ENCODE data around the gene ZNF831. TPM values are rescaled to one million over a fixed set of nuclear protein-coding genes. Genes with fewer than 3 reads are reported as not detected.

ZNF831 gene
- total RNA-seq, 5 donors from 2014 or later (not counting 1 experiment from before 2014, with no cell fraction given) = 23.1 to 48.0 (median 29.7) TPM

DNA sequence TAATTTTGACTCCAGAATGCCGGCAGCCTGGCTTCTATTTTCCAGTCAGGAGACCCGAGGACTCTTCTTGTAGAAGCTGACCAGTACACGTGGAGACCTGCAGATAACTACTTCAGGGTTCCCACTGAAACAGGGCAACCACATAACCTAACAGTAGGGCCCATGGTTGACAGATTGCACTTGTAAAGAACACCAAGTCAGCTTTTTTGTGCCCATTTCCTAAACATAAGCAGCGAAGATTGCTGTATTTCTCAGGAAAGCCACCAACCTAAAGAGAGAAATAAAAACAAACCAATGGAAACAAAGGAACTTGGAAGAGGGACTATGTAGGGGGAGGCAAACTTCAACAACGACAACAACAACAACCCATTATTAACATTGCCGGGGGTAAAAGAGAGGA, 86.7 kb downstream of the ZNF831 start:
- ATAC-seq (replicated peaks in 1 of 4) = no peak
- no peak overlapping the region for H3K4me3 ChIP-seq (ENCODE audit: control insufficient read depth in 1 of 2, extremely low read depth in 1 of 2, low read length in 1 of 2)
- H3K9me3 Mint-ChIP-seq = peaks cover 0 to 18% (median 16%) of the 10 kb centered on the region in 3 donors
- WGBS (ENCODE audit: insufficient coverage) = 100% methylated on average over 2 of the region's 6 CpGs
- ChIA-PET CTCF (no interaction called here), POLR2A (no interaction called here)
- H3K4me1 ChIP-seq (ENCODE audit: control insufficient read depth in 1 of 2, extremely low read depth in 1 of 2, insufficient read depth in 2 of 2, low read length in 2 of 2) = peaks cover 19 to 20% of the 10 kb centered on the region in 2 experiments
- H3K9me3 ChIP-seq = no peaks in the 10 kb centered on the region
- H3K36me3 ChIP-seq (ENCODE audit: control insufficient read depth in 2 of 2, extremely low read depth in 1 of 2, insufficient read depth in 1 of 2, low read length in 1 of 2) = peaks cover 0 to 38% of the 10 kb centered on the region in 2 donors
- peaks cover 75% of the 10 kb centered on the region for H3K36me3 Mint-ChIP-seq
- H3K27me3 Mint-ChIP-seq = no peaks in the 10 kb centered on the region
- H3K27ac Mint-ChIP-seq = peak overlapping the region in 1 of 2 donors; percentile 67
- H3K27ac ChIP-seq (ENCODE audit: low read length) = no peak overlapping the region
- H3K27me3 ChIP-seq (replicated peaks in 1 of 2; ENCODE audit: control insufficient read depth in 2 of 2, extremely low read depth in 1 of 2, insufficient read depth in 2 of 2, low read length in 1 of 2) = no peaks in the 10 kb centered on the region
- H3K4me1 Mint-ChIP-seq = peaks cover 50 to 65% (median 50%) of the 10 kb centered on the region in 3 donors
- DNase-seq = no peak
- peak overlapping the region in 1 of 3 donors; percentile 13 for H3K4me3 Mint-ChIP-seq

DNA sequence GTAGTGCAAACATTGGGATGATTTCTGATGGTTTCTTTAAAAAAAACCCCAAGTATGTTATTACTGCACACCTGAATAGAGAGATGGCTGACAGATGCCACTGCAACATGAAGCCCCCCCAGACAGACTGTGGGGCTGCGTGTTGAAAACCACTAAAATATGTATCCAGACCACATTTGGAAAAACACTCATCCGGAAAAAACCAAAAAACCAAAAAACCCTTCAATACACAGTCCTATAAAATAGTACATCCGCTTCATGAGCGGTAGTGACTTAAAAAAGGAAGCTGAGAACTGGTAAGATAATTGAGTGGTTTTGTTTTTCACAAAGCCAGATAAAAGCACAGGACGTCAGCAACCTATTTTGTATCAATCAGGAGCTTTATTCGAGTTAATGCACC, 89.7 kb downstream of the ZNF831 start:
- peak; percentile 73 to 83 (median 77) for ATAC-seq (replicated peaks in 1 of 4)
- H3K27me3 ChIP-seq (replicated peaks in 1 of 2; ENCODE audit: control insufficient read depth in 2 of 2, extremely low read depth in 1 of 2, insufficient read depth in 2 of 2, low read length in 1 of 2) = no peaks in the 10 kb centered on the region
- H3K4me1 ChIP-seq (ENCODE audit: control insufficient read depth in 1 of 2, extremely low read depth in 1 of 2, insufficient read depth in 2 of 2, low read length in 2 of 2) = peaks cover 23 to 26% of the 10 kb centered on the region in 2 experiments
- peak in 31 of 35 experiments; percentile 2 to 79 (median 33) for DNase-seq
- no peak overlapping the region for H3K4me3 ChIP-seq (ENCODE audit: control insufficient read depth in 1 of 2, extremely low read depth in 1 of 2, low read length in 1 of 2)
- H3K36me3 Mint-ChIP-seq = peaks cover 70% of the 10 kb centered on the region
- peak overlapping the region; percentile 48 to 76 (median 56) for H3K4me3 Mint-ChIP-seq
- peaks cover 0 to 43% of the 10 kb centered on the region in 2 donors for H3K36me3 ChIP-seq (ENCODE audit: control insufficient read depth in 2 of 2, extremely low read depth in 1 of 2, insufficient read depth in 1 of 2, low read length in 1 of 2)
- ChIA-PET POLR2A (no interaction called here), CTCF (interaction anchor here (0.7 to 1.0 kb wide), 7 partner anchors 8 to 644 kb away, joined by 3 to 7 read pairs (median 3); partner anchors contain the start of gene ATP5F1E (in 1 of the 2))
- no CpG with 5 or more reads among the region's 6 CpGs for WGBS (ENCODE audit: insufficient coverage)
- H3K9me3 Mint-ChIP-seq = peaks cover 0 to 18% (median 16%) of the 10 kb centered on the region in 3 donors
- H3K27me3 Mint-ChIP-seq = no peaks in the 10 kb centered on the region
- peak overlapping the region; percentile 55 for H3K27ac ChIP-seq (ENCODE audit: low read length)
- H3K4me1 Mint-ChIP-seq = peaks cover 54 to 82% (median 60%) of the 10 kb centered on the region in 3 donors
- no peaks in the 10 kb centered on the region for H3K9me3 ChIP-seq
- peak overlapping the region; percentile 94 to 96 for H3K27ac Mint-ChIP-seq

DNA sequence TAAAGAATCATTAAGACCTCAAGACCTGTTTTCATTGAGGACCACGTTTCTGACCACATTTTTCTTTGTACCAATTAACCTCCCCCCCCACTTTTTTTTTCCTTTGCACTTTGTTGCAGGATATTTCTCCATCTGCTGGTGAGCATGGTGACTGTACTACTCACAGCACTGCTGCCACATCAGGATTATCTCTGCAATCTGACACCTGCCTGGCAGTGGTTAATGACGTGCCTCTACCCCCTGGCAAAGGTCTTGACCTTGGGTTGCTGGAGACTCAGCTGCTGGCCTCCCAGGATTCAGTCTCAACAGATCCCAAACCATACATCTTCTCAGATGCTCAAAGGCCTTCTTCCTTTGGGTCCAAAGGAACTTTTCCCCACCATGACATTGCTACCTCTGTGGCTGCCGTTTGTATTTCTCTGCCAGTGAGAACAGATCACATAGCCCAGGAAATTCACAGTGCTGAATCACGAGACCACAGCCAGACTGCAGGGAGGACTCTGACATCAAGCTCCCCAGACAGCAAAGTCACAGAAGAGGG, 90.2 kb downstream of the ZNF831 start:
- DNase-seq = peak in 29 of 35 experiments; percentile 3 to 71 (median 29)
- Histone ChIP-seq H3K36me3 (ENCODE audit: control insufficient read depth in 2 of 2, extremely low read depth in 1 of 2, insufficient read depth in 1 of 2, low read length in 1 of 2) (peaks cover 0 to 43% of the 10 kb centered on the region in 2 donors), H3K27me3 (replicated peaks in 1 of 2; ENCODE audit: control insufficient read depth in 2 of 2, extremely low read depth in 1 of 2, insufficient read depth in 2 of 2, low read length in 1 of 2) (no peaks in the 10 kb centered on the region), H3K9me3 (no peaks in the 10 kb centered on the region), H3K4me1 (ENCODE audit: control insufficient read depth in 1 of 2, extremely low read depth in 1 of 2, insufficient read depth in 2 of 2, low read length in 2 of 2) (peaks cover 25 to 32% of the 10 kb centered on the region in 2 experiments), H3K27ac (ENCODE audit: low read length) (peak overlapping the region; percentile 55), H3K4me3 (ENCODE audit: control insufficient read depth in 1 of 2, extremely low read depth in 1 of 2, low read length in 1 of 2) (no peak overlapping the region)
- Mint-ChIP-seq H3K27ac (peak overlapping the region; percentile 94 to 96), H3K4me3 (peak overlapping the region; percentile 37 to 76 (median 48)), H3K36me3 (peaks cover 64% of the 10 kb centered on the region), H3K9me3 (peaks cover 0 to 18% (median 16%) of the 10 kb centered on the region in 3 donors), H3K4me1 (peaks cover 59 to 83% (median 65%) of the 10 kb centered on the region in 3 donors), H3K27me3 (no peaks in the 10 kb centered on the region)
- WGBS (ENCODE audit: insufficient coverage) = 4% methylated on average over 4 of the region's 4 CpGs
- peak; percentile 55 to 67 (median 64) for ATAC-seq (replicated peaks in 1 of 4)
- CTCF ChIA-PET = interaction anchor here (0.5 to 1.0 kb wide), 9 partner anchors 7 to 682 kb away, joined by 3 to 7 read pairs (median 3); partner anchors contain the start of gene ATP5F1E (in 1 of the 2)
- POLR2A ChIA-PET = no interaction called here

DNA sequence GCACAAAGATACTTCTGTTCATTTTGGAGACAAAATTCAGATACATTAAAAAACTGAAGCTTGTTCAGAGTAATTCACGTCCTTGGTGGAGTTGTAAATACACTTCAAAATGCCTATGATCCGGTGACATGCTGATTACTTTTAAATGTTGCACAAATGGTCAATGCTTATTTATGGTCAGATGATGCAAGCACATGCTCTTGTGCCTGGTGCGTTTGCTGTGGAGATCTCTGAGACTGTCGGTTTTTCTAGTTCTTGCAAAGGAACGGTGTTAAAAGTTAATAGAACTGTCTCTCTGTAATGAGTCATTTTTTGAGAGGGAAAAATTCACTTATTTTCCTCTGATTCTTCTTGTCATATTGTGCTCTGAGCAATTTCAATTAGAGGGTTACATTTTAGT, 91.6 kb downstream of the ZNF831 start:
- 97% methylated on average over 5 of the region's 5 CpGs for WGBS (ENCODE audit: insufficient coverage)
- Mint-ChIP-seq H3K27ac (peak overlapping the region in 1 of 2 donors; percentile 15), H3K36me3 (peaks cover 50% of the 10 kb centered on the region), H3K4me3 (no peak overlapping the region), H3K9me3 (peaks cover 0 to 18% (median 16%) of the 10 kb centered on the region in 3 donors), H3K4me1 (peaks cover 65 to 86% (median 72%) of the 10 kb centered on the region in 3 donors), H3K27me3 (no peaks in the 10 kb centered on the region)
- peaks cover 25 to 32% of the 10 kb centered on the region in 2 experiments for H3K4me1 ChIP-seq (ENCODE audit: control insufficient read depth in 1 of 2, extremely low read depth in 1 of 2, insufficient read depth in 2 of 2, low read length in 2 of 2)
- no peak overlapping the region for H3K4me3 ChIP-seq (ENCODE audit: control insufficient read depth in 1 of 2, extremely low read depth in 1 of 2, low read length in 1 of 2)
- ChIA-PET POLR2A (no interaction called here), CTCF (interaction anchor here in 1 of 2 donors (0.6 kb wide), 1 partner anchor 564 kb away, joined by 7 read pairs; no protein-coding TSS in a partner anchor)
- H3K9me3 ChIP-seq = no peaks in the 10 kb centered on the region
- peaks cover 0 to 30% of the 10 kb centered on the region in 2 donors for H3K36me3 ChIP-seq (ENCODE audit: control insufficient read depth in 2 of 2, extremely low read depth in 1 of 2, insufficient read depth in 1 of 2, low read length in 1 of 2)
- H3K27me3 ChIP-seq (replicated peaks in 1 of 2; ENCODE audit: control insufficient read depth in 2 of 2, extremely low read depth in 1 of 2, insufficient read depth in 2 of 2, low read length in 1 of 2) = no peaks in the 10 kb centered on the region
- no peak for DNase-seq
- H3K27ac ChIP-seq (ENCODE audit: low read length) = no peak overlapping the region
- ATAC-seq (replicated peaks in 1 of 4) = no peak

DNA sequence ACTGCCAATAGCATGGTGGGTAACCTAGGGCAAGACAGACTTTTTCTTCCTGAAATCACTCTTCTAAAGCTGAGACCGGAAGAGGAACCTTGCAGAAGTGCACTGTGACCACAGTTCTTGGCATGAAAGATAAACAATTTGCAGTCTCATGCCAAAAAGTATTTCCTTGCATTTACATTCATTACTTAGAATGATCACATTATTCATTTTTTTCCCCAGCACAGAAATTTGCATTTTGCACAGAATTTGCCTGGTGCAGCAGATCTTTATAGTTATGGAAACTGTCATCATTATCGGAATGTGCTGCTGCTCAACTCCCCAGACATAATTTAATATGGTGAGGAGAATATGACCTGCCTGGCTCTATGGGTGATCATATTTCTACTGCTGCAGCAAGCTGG, 94.6 kb downstream of the ZNF831 start:
- H3K36me3 ChIP-seq (ENCODE audit: control insufficient read depth in 2 of 2, extremely low read depth in 1 of 2, insufficient read depth in 1 of 2, low read length in 1 of 2) = peaks cover 0 to 26% of the 10 kb centered on the region in 2 donors
- WGBS (ENCODE audit: insufficient coverage) = 40% methylated on average over 1 of the region's 2 CpGs
- Mint-ChIP-seq H3K9me3 (no peaks in the 10 kb centered on the region), H3K27me3 (no peaks in the 10 kb centered on the region), H3K27ac (peak overlapping the region; percentile 17 to 85), H3K36me3 (peaks cover 28% of the 10 kb centered on the region), H3K4me3 (peak overlapping the region in 1 of 3 donors; percentile 34), H3K4me1 (peaks cover 40 to 64% (median 49%) of the 10 kb centered on the region in 3 donors)
- DNase-seq (peak in 3 of 35 experiments; percentile 4 to 24 (median 17)), ATAC-seq (replicated peaks in 1 of 4) (peak; percentile 45 to 64 (median 52))
- no peaks in the 10 kb centered on the region for H3K9me3 ChIP-seq
- no peaks in the 10 kb centered on the region for H3K27me3 ChIP-seq (replicated peaks in 1 of 2; ENCODE audit: control insufficient read depth in 2 of 2, extremely low read depth in 1 of 2, insufficient read depth in 2 of 2, low read length in 1 of 2)
- no peak overlapping the region for H3K27ac ChIP-seq (ENCODE audit: low read length)
- ChIA-PET CTCF (interaction anchor here in 1 of 2 donors (0.5 kb wide), 1 partner anchor 92 kb away, joined by 3 read pairs; no protein-coding TSS in a partner anchor), POLR2A (no interaction called here)
- peaks cover 20 to 23% of the 10 kb centered on the region in 2 experiments for H3K4me1 ChIP-seq (ENCODE audit: control insufficient read depth in 1 of 2, extremely low read depth in 1 of 2, insufficient read depth in 2 of 2, low read length in 2 of 2)
- H3K4me3 ChIP-seq (ENCODE audit: control insufficient read depth in 1 of 2, extremely low read depth in 1 of 2, low read length in 1 of 2) = no peak overlapping the region

DNA sequence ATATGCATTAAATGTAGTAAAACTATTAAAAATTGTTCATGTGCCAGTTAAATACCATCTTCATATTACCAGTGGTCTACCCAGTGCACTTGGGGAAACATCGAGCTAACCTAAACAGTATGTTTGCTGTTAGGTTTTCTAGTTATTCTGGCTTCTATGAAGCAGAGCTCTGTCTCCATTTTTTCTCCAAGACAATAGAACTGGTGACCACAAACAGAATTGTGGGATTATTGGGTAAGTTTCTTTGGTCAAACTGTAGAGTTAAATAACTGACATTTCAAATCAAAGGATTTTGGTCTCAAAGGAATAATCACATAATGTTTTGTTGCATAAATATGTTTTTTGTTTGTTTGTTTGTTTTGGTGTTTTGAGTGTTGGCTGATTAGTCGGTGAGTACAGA, 96.3 kb downstream of the ZNF831 start:
- Histone ChIP-seq H3K4me1 (ENCODE audit: control insufficient read depth in 1 of 2, extremely low read depth in 1 of 2, insufficient read depth in 2 of 2, low read length in 2 of 2) (peaks cover 5 to 13% of the 10 kb centered on the region in 2 experiments), H3K36me3 (ENCODE audit: control insufficient read depth in 2 of 2, extremely low read depth in 1 of 2, insufficient read depth in 1 of 2, low read length in 1 of 2) (peaks cover 0 to 18% of the 10 kb centered on the region in 2 donors), H3K27ac (ENCODE audit: low read length) (no peak overlapping the region), H3K9me3 (no peaks in the 10 kb centered on the region), H3K4me3 (ENCODE audit: control insufficient read depth in 1 of 2, extremely low read depth in 1 of 2, low read length in 1 of 2) (no peak overlapping the region), H3K27me3 (replicated peaks in 1 of 2; ENCODE audit: control insufficient read depth in 2 of 2, extremely low read depth in 1 of 2, insufficient read depth in 2 of 2, low read length in 1 of 2) (peaks cover 0 to 2% of the 10 kb centered on the region in 2 experiments)
- no peak for DNase-seq
- ChIA-PET POLR2A (interaction anchor here in 1 of 2 donors (0.7 kb wide), 1 partner anchor 37 kb away, joined by 3 read pairs; no protein-coding TSS in a partner anchor), CTCF (no interaction called here)
- ATAC-seq (replicated peaks in 1 of 4) = no peak
- peak overlapping the region in 1 of 2 donors; percentile 5 for H3K27ac Mint-ChIP-seq
- no peaks in the 10 kb centered on the region for H3K9me3 Mint-ChIP-seq
- H3K27me3 Mint-ChIP-seq = peaks cover 0 to 4% of the 10 kb centered on the region in 2 donors
- H3K4me1 Mint-ChIP-seq = peaks cover 24 to 47% (median 32%) of the 10 kb centered on the region in 3 donors
- H3K4me3 Mint-ChIP-seq = no peak overlapping the region
- WGBS (ENCODE audit: insufficient coverage) = 100% methylated on average over 1 of the region's 2 CpGs
- peaks cover 16% of the 10 kb centered on the region for H3K36me3 Mint-ChIP-seq

Data from T-cell (primary cell).